ENCODE data around the gene CCT8.

DNA sequence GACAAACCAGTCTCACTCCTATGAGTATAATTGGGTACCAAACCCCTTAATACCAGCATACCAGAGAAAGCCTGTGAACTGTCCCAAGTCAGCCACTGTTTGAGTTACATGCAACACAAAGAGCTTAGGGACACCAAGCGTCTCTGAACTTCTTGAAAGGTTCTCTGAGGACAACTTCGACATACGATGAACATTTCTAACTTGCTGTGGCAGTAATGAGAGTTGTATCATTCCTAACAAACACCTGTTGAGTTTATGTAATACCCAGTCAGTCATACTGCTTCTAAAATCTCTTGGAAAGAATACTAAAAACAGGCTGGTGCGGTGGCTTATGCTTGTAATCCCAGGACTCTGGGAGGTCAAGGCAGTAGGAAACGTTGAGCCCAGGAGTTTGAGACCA is 18.4 kb downstream of the CCT8 start:
- TF ChIP-seq POLR2AphosphoS5 (IDR thresholded peaks at IDR 0.05; ENCODE audit: low read depth, low read length) (no peak), KDM1A (IDR thresholded peaks at IDR 0.05; ENCODE audit: borderline replicate concordance, low read length) (no peak), RAD21 (IDR thresholded peaks at IDR 0.05 in 1 of 2, conservative IDR thresholded peaks at IDR 0.05 in 1 of 2; ENCODE audit: low read depth in 2 of 2, low read length in 2 of 2) (no peak), SRF (IDR thresholded peaks at IDR 0.05; ENCODE audit: low read depth, low read length) (no peak)
